Activated T-cell treated with anti-CD3 and anti-CD28 coated beads, Interleukin-2, amount 50 U/mL, for 1 hour (primary cell): ENCODE results near the gene ZPBP2.

Experiments used
- DNase-seq: peaks from one replicate; pipeline ENCODE4 v3.0.0-alpha.2; 2020

ZPBP2 gene

DNA sequence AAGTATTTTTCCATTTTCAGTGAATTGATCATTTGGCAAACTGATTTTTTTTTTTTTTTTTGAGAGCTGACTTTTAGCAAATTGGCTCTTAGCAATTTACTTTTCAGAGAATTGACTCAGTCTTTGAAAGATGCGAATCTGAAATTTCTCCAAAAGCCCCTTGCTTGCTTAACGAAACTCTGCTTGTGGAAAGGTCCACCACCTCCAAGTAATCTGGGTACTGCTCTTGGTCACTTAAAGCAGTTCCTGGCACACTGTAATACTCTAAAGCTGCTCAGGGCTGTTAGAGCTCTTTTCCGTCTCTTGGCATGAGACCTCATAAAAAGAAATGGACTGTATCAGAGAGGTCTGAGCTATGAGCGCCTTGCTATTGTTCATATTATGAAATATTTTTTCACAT, 47.6 kb downstream of the ZPBP2 start:
- no peak for DNase-seq

DNA sequence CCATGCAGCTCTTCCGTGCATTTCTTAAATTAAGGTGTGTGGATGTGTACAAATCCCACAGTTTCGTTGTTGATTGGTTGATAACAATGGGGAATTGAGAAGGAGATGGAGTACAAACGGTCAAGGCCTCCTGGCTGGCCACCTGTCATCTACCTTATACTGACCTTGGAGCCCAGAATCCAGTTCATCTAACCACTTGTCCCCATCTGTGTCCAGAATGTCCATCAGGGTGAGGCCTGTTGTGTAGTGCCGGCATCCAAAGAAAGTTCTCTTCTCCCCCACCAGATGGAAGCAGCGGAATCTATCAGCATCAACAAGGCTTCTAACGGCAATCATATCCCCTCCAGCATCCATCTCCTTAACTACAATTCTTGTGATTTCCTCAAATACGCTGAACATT, 48.9 kb downstream of the ZPBP2 start:
- no peak for DNase-seq

GRCh38 chr17:39919087-39919683, 51.2 kb downstream of the ZPBP2 start:
- DNase-seq, result no peak

- DNase-seq, result peak; percentile 42
Observed at GRCh38 chr17:39920218-39921210, 52.5 kb downstream of the ZPBP2 start.

DNA sequence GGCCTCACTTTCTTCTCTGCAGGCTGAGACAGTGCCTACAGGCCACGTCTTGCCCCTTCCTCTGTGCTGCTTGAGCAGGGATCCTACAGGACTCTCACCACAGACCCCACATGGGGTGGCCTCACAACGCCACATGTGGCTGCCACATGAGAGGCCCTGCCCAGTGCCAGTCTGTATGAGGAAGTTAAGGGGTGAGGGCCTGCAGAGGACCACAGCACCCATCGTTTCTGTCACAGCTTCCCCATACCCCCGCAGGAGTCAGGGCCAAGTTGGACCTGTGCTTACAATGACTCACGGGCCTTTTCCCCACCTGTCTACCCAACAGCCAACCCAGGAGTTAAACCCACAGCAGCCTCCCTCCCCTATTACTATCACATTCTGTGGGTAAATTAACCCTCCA, 53.3 kb downstream of the ZPBP2 start:
- no peak for DNase-seq

- no peak for DNase-seq
Observed at GRCh38 chr17:39922006-39922405, 54.0 kb downstream of the ZPBP2 start.

DNA sequence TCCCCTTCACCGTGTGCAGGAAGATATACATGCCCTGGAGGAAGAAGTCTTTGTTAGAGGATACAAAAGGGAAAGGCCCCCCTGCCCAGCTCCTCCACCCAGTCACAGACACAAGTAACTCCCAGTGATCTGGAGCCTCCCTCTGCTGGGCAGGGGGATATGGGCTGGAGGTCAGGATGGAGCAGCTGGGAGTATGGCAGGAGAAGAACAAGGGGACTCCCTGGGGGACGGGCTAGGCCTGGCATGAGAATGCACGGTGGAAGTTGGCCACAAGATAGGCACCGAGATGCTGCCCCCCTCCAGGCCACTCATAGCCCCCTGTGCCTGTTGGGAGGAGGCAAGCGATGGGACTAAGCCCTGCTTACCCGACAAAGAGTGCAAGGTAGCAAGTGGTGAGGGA, 55.2 kb downstream of the ZPBP2 start:
- DNase-seq, result no peak

DNA sequence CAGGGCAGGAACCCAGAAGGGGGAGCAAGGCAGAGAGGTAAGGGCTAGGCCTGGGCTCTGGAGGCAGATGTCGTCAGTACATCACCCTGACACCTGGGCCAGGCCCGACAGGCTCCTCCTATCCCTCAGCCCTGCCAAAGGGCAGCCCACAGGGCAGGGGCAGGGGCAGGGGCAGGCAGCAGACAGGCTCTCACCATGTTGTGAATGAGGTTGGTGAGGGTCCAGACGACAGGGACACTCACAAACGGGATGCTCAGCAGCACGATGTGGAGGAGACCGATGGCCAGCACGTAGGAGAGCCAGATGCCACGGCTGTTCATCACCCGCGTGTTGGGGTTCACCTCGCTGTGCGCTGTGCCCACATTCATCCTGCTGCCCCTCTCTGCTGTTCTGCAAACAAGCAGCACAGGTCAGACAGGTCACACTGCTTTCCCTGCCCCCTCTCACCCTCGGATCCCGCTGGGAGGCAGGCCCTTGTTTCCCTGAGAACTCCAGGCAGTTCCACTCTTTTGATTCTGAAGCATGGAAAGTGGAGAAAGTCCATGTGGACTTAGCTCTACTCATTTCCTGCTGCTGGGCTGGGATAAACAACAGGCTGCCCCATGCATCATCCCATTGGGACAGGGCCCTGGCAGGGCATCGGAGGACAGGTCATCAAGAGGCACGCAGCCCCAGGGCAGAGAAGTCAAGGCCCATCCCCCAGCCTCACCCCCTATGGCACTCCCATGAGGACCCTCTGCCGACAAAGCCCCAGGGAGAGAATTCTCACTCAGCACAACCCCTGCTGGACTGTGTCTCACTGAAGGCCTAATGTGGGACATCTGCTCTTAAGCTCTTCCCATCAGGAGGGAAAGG, 56.1 kb downstream of the ZPBP2 start:
- no peak for DNase-seq

GRCh38 chr17:39924691-39925055, 56.7 kb downstream of the ZPBP2 start:
- no peak for DNase-seq

- no peak for DNase-seq
Observed at GRCh38 chr17:39925282-39926134, 57.5 kb downstream of the ZPBP2 start.

DNA sequence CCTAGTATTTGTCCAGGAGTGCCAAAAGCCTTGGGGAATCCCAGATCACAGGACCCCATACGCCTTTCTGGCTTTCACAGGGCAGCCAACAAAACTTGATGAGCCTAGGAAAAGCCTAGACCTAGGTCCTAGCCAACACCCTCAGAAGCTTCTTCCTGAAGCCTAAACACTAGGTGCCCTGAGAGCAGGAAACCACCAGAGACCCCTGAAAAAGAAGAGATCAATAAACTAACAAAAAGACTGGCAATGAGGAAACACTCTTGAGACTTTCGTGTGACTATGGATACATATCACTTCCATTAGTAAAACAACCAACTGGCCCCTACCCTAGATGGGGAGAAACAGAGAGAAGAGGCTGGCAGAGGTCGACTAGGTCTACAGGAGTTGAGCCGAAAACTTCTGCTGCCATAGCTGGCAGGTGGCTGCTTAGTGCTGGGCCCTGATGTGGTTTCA, 58.2 kb downstream of the ZPBP2 start:
- DNase-seq, result no peak

- peak; percentile 61 for DNase-seq
Observed at GRCh38 chr17:39926588-39927100, 58.6 kb downstream of the ZPBP2 start.
